ENCODE data around the gene ALDH1A2.

DNA sequence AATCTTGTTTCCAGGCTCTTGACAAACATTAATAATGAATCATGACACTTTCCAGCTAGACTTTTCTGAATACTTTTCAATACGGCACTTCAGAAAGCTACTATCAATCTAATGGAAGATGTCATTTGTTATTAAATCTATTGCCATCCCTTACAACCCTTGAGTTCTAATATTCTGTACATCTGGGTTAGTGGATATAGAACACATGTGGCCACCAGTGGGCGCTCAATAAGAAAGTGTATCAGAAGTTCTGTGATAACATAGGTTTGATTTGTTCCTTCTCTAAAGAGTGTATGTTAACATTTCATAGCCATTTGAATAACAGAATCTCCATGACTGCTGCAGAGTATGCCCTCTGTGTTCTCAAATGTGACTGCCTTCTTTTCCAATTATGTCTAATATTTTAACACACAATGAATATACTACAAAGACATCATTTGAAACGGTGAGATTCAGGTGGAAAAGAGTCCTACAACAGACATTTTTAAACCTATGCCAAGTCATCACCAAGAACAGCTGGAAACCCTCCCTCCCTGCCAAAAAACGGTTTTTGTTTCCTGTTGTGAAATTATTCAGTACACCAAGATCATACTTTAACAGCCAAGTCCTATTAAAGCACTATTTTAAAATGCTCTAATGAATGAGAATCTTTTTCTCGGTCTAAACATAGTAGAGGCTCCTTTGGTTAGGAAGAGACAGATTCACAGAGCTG is 22.2 kb downstream of the ALDH1A2 start:
- no peak for TF ChIP-seq YY1 (IDR thresholded peaks at IDR 0.05; ENCODE audit: low read depth)
- TF ChIP-seq, protein P1, sequence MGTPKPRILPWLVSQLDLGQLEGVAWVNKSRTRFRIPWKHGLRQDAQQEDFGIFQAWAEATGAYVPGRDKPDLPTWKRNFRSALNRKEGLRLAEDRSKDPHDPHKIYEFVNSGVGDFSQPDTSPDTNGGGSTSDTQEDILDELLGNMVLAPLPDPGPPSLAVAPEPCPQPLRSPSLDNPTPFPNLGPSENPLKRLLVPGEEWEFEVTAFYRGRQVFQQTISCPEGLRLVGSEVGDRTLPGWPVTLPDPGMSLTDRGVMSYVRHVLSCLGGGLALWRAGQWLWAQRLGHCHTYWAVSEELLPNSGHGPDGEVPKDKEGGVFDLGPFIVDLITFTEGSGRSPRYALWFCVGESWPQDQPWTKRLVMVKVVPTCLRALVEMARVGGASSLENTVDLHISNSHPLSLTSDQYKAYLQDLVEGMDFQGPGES (IDR thresholded peaks at IDR 0.05; ENCODE audit: low read depth, low read length), result no peak
- TF ChIP-seq, protein P2, sequence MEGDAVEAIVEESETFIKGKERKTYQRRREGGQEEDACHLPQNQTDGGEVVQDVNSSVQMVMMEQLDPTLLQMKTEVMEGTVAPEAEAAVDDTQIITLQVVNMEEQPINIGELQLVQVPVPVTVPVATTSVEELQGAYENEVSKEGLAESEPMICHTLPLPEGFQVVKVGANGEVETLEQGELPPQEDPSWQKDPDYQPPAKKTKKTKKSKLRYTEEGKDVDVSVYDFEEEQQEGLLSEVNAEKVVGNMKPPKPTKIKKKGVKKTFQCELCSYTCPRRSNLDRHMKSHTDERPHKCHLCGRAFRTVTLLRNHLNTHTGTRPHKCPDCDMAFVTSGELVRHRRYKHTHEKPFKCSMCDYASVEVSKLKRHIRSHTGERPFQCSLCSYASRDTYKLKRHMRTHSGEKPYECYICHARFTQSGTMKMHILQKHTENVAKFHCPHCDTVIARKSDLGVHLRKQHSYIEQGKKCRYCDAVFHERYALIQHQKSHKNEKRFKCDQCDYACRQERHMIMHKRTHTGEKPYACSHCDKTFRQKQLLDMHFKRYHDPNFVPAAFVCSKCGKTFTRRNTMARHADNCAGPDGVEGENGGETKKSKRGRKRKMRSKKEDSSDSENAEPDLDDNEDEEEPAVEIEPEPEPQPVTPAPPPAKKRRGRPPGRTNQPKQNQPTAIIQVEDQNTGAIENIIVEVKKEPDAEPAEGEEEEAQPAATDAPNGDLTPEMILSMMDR (IDR thresholded peaks at IDR 0.05), result peak; percentile 83
- no peak for TF ChIP-seq TAF1 (IDR thresholded peaks at IDR 0.05; ENCODE audit: borderline replicate concordance, low read depth, low read length)
- TF ChIP-seq, protein P3, sequence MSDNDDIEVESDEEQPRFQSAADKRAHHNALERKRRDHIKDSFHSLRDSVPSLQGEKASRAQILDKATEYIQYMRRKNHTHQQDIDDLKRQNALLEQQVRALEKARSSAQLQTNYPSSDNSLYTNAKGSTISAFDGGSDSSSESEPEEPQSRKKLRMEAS (IDR thresholded peaks at IDR 0.05; ENCODE audit: low read depth), result no peak
- TF ChIP-seq, protein P4, sequence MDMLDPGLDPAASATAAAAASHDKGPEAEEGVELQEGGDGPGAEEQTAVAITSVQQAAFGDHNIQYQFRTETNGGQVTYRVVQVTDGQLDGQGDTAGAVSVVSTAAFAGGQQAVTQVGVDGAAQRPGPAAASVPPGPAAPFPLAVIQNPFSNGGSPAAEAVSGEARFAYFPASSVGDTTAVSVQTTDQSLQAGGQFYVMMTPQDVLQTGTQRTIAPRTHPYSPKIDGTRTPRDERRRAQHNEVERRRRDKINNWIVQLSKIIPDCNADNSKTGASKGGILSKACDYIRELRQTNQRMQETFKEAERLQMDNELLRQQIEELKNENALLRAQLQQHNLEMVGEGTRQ (IDR thresholded peaks at IDR 0.05; ENCODE audit: borderline replicate concordance, low read depth, low read length), result no peak
- TF ChIP-seq CHD2 (IDR thresholded peaks at IDR 0.05; ENCODE audit: low read length, partially characterized antibody), result no peak
- no peak for TF ChIP-seq EP300 (IDR thresholded peaks at IDR 0.05; ENCODE audit: borderline replicate concordance in 1 of 2, low read depth in 1 of 2, low read length in 1 of 2)
- TF ChIP-seq RCOR1 (IDR thresholded peaks at IDR 0.05; ENCODE audit: low read length), result no peak
- TF ChIP-seq, protein P5, sequence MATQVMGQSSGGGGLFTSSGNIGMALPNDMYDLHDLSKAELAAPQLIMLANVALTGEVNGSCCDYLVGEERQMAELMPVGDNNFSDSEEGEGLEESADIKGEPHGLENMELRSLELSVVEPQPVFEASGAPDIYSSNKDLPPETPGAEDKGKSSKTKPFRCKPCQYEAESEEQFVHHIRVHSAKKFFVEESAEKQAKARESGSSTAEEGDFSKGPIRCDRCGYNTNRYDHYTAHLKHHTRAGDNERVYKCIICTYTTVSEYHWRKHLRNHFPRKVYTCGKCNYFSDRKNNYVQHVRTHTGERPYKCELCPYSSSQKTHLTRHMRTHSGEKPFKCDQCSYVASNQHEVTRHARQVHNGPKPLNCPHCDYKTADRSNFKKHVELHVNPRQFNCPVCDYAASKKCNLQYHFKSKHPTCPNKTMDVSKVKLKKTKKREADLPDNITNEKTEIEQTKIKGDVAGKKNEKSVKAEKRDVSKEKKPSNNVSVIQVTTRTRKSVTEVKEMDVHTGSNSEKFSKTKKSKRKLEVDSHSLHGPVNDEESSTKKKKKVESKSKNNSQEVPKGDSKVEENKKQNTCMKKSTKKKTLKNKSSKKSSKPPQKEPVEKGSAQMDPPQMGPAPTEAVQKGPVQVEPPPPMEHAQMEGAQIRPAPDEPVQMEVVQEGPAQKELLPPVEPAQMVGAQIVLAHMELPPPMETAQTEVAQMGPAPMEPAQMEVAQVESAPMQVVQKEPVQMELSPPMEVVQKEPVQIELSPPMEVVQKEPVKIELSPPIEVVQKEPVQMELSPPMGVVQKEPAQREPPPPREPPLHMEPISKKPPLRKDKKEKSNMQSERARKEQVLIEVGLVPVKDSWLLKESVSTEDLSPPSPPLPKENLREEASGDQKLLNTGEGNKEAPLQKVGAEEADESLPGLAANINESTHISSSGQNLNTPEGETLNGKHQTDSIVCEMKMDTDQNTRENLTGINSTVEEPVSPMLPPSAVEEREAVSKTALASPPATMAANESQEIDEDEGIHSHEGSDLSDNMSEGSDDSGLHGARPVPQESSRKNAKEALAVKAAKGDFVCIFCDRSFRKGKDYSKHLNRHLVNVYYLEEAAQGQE (IDR thresholded peaks at IDR 0.05; ENCODE audit: low read depth, low read length), result no peak
- TF ChIP-seq POLR2AphosphoS5 (IDR thresholded peaks at IDR 0.05; ENCODE audit: low read depth, low read length), result no peak
